MM.1S (cell line): ENCODE data around the gene SETD3.

Experiments
- CTCF ChIP-seq: fragments of 300-600 bp; sonication (generic); IDR thresholded peaks from 2 replicates; pipeline ENCODE4 v1.5.1; 2016; ENCODE audit warnings: antibody characterized with exemption, low read length, mixed read lengths
- EZH2 ChIP-seq: fragments of 300-600 bp; sonication (generic); optimal IDR thresholded peaks from 2 replicates; pipeline ENCODE3; 2017; ENCODE audit warnings: low read depth, mild to moderate bottlenecking, antibody characterized with exemption, low read length, mixed read lengths
- EZH2phosphoT487 ChIP-seq: fragments of 300-600 bp; sonication (generic); IDR thresholded peaks from 2 replicates; pipeline ENCODE4 v1.6.1; 2018; ENCODE audit warnings: antibody characterized with exemption, low read length

DNA sequence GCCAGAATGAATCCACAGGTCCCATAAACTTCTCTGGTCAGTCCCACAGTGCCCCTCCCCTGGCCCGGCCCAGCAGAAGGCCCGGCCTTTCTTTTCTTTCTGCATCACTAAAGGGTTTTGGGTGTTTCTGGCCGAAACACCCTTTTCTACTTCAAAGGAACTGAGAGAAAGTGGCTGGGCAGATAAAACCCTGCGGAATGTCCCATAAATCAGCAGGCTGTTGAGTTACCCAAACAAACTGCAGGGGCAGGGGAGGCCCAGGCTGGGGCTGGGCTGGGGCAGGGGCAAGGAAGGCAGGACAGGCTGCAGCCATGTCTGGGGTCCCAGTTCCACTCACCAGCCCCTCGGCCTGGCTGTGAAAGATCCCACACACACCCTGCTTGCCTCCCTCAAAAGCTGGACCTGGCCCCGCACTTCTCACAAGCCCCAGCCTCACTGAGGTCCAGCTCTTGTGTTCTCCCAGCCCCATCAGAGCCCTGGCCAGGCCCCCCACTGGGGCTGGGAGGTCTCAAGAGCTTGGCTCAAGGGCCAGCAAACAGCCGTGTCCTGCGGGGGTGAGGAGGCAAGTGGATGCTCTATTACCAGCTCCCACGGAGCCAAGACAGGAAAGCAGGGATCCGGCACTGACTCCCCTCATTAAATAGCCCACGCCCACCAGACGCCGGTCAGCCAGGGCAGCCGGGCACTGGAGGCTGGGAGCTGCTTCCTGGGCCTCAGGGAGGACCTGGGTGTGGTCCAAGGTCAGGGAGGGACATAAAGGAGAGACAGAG is 42.5 kb upstream of the SETD3 start:
- TF ChIP-seq EZH2phosphoT487 (no peak), CTCF (no peak), EZH2 (no peak)
